Neural progenitor cell (in vitro differentiated cells): ENCODE results near the gene BLOC1S1. TPM values are rescaled to one million over a fixed set of nuclear protein-coding genes. Genes with fewer than 3 reads are reported as not detected.
A peak's percentile ranks its signal among the peaks of the same experiment; 100 is the strongest.

Source experiments
- DNase-seq: peaks from one replicate; pipeline ENCODE4 v3.0.0-alpha.2; 2016; ENCODE audit warnings: low spot score
- H2AFZ ChIP-seq: fragments of 200-600 bp; sonication (generic); replicated peaks from 2 replicates; pipeline ENCODE4 v1.6.1; 2016; ENCODE audit warnings: antibody characterized with exemption
- H3F3A ChIP-seq: fragments of 200-600 bp; sonication (generic); 2 replicates; pipeline ENCODE4 v1.6.1; 2016; ENCODE audit warnings: antibody characterized with exemption, low read depth
- H3K27ac ChIP-seq: fragments of 200-600 bp; sonication (generic); 2 replicates; pipeline ENCODE4 v1.5.1; 2016; ENCODE audit warnings: mild to moderate bottlenecking
- H3K27me3 ChIP-seq: fragments of 200-600 bp; sonication (generic); 2 replicates; pipeline ENCODE4 v1.6.1; 2016; ENCODE audit warnings: mild to moderate bottlenecking, moderate library complexity
- H3K36me3 ChIP-seq: fragments of 200-600 bp; sonication (generic); 2 replicates; pipeline ENCODE4 v1.5.1; 2016
- H3K4me1 ChIP-seq: fragments of 200-600 bp; sonication (generic); 2 replicates; pipeline ENCODE4 v1.6.1; 2016; ENCODE audit warnings: mixed run types
- H3K4me2 ChIP-seq: fragments of 200-600 bp; sonication (generic); 2 replicates; pipeline ENCODE4 v1.6.1; 2016
- H3K4me3 ChIP-seq: fragments of 200-600 bp; sonication (generic); 2 replicates; pipeline ENCODE4 v1.5.1; 2016
- H3K79me2 ChIP-seq: fragments of 200-600 bp; sonication (generic); 2 replicates; pipeline ENCODE4 v1.6.1; 2016; ENCODE audit warnings: low read depth
- H3K9ac ChIP-seq: fragments of 200-600 bp; sonication (generic); 2 replicates; pipeline ENCODE4 v1.6.1; 2016
- H3K9me3 ChIP-seq: fragments of 200-600 bp; sonication (generic); 2 replicates; pipeline ENCODE4 v1.5.1; 2016; ENCODE audit warnings: low read depth
- H4K20me1 ChIP-seq: fragments of 200-600 bp; sonication (generic); 2 replicates; pipeline ENCODE4 v1.6.1; 2016; ENCODE audit warnings: low read depth
- H3K27ac Mint-ChIP-seq: 3 replicates; pipeline ENCODE4 v1.8.0; 2021; ENCODE audit warnings: mixed read lengths
- H3K27me3 Mint-ChIP-seq: 2 replicates; pipeline ENCODE4 v1.8.0; 2022; ENCODE audit warnings: low read depth, mild to moderate bottlenecking, inconsistent platforms, moderate library complexity, mixed read lengths; ENCODE audit not compliant: insufficient read depth
- H3K36me3 Mint-ChIP-seq: 3 replicates; pipeline ENCODE4 v1.8.0; 2021; ENCODE audit warnings: mixed read lengths
- H3K4me1 Mint-ChIP-seq: 3 replicates; pipeline ENCODE4 v1.8.0; 2021; ENCODE audit warnings: mixed read lengths
- H3K4me3 Mint-ChIP-seq: 3 replicates; pipeline ENCODE4 v1.8.0; 2021; ENCODE audit warnings: mild to moderate bottlenecking, moderate library complexity, mixed read lengths
- H3K9me3 Mint-ChIP-seq: 3 replicates; pipeline ENCODE4 v1.8.0; 2020; ENCODE audit warnings: mixed read lengths
- CTCF ChIP-seq: fragments of 200-600 bp; sonication (generic); IDR thresholded peaks from 2 replicates; pipeline ENCODE4 v1.5.1; 2017; ENCODE audit warnings: antibody characterized with exemption, mild to moderate bottlenecking
- EZH2 ChIP-seq: fragments of 200-600 bp; sonication (generic); IDR thresholded peaks from 2 replicates; pipeline ENCODE4 v1.6.1; 2017; ENCODE audit warnings: antibody characterized with exemption, mild to moderate bottlenecking, moderate library complexity
- EZH2phosphoT487 ChIP-seq: fragments of 200-600 bp; sonication (generic); IDR thresholded peaks from 2 replicates; pipeline ENCODE4 v1.6.1; 2017; ENCODE audit warnings: antibody characterized with exemption
- total RNA-seq: library from RNA; depleted of rRNA; stranded (reverse); fragments of >200 nt; gene quantifications from 2 replicates; pipeline ENCODE4 v1.2.3, GENCODE V29; 2015; ENCODE audit warnings: low replicate concordance

Gene BLOC1S1
- total RNA-seq, 1 donor from 2014 or later: 48.1 TPM

DNA sequence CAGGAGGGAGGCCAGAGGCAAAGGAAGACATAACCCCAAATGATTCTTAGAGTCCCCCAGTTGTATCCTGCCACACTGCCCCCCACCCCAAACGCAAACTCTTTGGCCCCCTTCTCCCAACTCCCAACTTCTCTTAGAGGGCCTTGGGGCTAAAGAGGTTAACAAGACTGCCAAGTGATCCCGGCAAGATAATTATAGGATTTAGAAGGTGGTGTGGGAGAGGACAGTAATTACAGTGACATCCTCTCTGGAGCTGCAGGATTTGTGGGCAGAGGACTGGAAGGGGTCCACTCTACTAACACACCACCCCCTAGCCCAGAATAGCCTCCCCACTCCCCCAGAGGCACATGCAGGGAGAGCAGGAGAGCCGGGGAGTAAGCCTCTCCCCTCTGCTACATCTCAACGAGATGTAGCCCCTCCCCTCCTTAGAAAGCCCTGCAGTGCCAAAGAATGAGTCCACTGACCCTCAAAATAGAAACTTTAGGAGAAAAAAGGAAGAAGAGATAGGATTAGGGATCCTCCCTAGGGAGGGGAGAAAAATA, 21.8 kb downstream of the BLOC1S1 start:
- H3K79me2 ChIP-seq: peaks cover 7% of the 10 kb centered on the region
- H3K4me3 ChIP-seq: peak overlapping the region; percentile 67
- no peaks in the 10 kb centered on the region for H3K9me3 ChIP-seq
- no peaks in the 10 kb centered on the region for H4K20me1 ChIP-seq
- Mint-ChIP-seq H3K27me3 (peaks cover 5% of the 10 kb centered on the region), H3K4me1 (peaks cover 30% of the 10 kb centered on the region), H3K4me3 (peak overlapping the region; percentile 85), H3K27ac (peak overlapping the region; percentile 97), H3K36me3 (no peaks in the 10 kb centered on the region), H3K9me3 (no peaks in the 10 kb centered on the region)
- peak; percentile 74 for DNase-seq
- peak overlapping the region; percentile 81 for H2AFZ ChIP-seq
- no peaks in the 10 kb centered on the region for H3K36me3 ChIP-seq
- TF ChIP-seq EZH2: no peak
- TF ChIP-seq CTCF: no peak
- TF ChIP-seq EZH2phosphoT487: no peak
- H3K27ac ChIP-seq: peak overlapping the region; percentile 85
- no peak overlapping the region for H3K9ac ChIP-seq
- H3F3A ChIP-seq: peaks cover 30% of the 10 kb centered on the region
- no peaks in the 10 kb centered on the region for H3K27me3 ChIP-seq
- peak overlapping the region; percentile 94 for H3K4me2 ChIP-seq
- H3K4me1 ChIP-seq: peaks cover 16% of the 10 kb centered on the region

DNA sequence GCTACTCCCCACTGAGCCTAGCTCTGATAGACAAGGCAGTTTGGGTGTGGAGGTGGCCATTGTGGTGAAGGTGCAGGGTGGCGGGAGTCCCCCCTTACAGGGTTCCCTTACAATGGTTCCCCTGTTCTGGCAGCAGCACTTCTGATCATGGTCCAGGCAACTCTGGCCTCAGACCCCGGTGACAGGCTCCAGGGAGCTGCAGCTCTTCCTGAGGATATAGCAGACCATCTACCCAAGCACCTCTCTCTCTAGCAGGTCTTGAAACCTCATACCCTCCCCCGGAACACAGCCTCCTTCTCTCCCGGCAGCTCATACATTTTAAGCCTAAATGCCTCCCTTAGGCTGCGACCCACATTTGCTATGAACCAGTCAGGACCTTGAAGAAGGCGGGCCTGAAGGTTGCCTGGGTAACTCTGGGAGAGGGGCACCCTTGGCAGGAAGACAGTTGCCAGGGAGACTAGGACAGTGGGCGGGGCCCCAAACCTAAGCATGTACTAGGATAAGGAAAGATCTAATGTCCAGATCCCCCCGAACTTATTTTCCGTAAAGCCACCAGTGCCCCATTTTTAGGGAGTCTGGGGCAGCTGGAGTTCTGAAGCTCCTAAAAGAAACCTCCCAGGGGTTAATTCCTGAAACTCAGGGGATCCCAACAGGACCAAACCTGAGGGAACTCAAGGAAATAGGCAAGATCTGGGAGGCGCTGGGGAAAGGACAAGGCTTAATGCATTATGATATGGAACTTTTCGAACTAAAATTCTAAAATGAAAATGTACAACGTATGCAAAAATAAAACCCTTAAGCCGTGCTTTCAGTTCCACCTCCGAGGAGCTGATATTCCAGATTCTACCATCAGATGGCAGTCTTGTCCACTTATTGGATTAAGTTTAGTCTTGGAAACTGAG, 22.5 kb downstream of the BLOC1S1 start:
- peaks cover 33% of the 10 kb centered on the region for H3F3A ChIP-seq
- Mint-ChIP-seq H3K27ac (peak overlapping the region; percentile 97), H3K36me3 (no peaks in the 10 kb centered on the region), H3K4me3 (peak overlapping the region; percentile 85), H3K27me3 (peaks cover 5% of the 10 kb centered on the region), H3K9me3 (no peaks in the 10 kb centered on the region), H3K4me1 (peaks cover 31% of the 10 kb centered on the region)
- H3K9ac ChIP-seq: no peak overlapping the region
- TF ChIP-seq CTCF (peak; percentile 96), EZH2 (no peak), EZH2phosphoT487 (no peak)
- H3K9me3 ChIP-seq: no peaks in the 10 kb centered on the region
- H2AFZ ChIP-seq: peak overlapping the region; percentile 81
- H3K36me3 ChIP-seq: no peaks in the 10 kb centered on the region
- H3K27ac ChIP-seq: peak overlapping the region; percentile 85
- H3K4me2 ChIP-seq: peak overlapping the region; percentile 94
- DNase-seq: peak; percentile 95
- H3K79me2 ChIP-seq: peaks cover 8% of the 10 kb centered on the region
- peak overlapping the region; percentile 67 for H3K4me3 ChIP-seq
- no peaks in the 10 kb centered on the region for H3K27me3 ChIP-seq
- H4K20me1 ChIP-seq: no peaks in the 10 kb centered on the region
- peaks cover 16% of the 10 kb centered on the region for H3K4me1 ChIP-seq

GRCh38 chr12:55739025-55739378, 23.2 kb downstream of the BLOC1S1 start:
- peaks cover 16% of the 10 kb centered on the region for H3K4me1 ChIP-seq
- H3F3A ChIP-seq: peaks cover 37% of the 10 kb centered on the region
- peaks cover 14% of the 10 kb centered on the region for H3K79me2 ChIP-seq
- H3K27ac Mint-ChIP-seq: no peak overlapping the region
- H3K9me3 Mint-ChIP-seq: no peaks in the 10 kb centered on the region
- no peaks in the 10 kb centered on the region for H4K20me1 ChIP-seq
- peaks cover 4% of the 10 kb centered on the region for H3K27me3 Mint-ChIP-seq
- DNase-seq: no peak
- H3K36me3 ChIP-seq: no peaks in the 10 kb centered on the region
- no peaks in the 10 kb centered on the region for H3K36me3 Mint-ChIP-seq
- no peak overlapping the region for H3K9ac ChIP-seq
- peak overlapping the region; percentile 85 for H3K4me3 Mint-ChIP-seq
- H2AFZ ChIP-seq: no peak overlapping the region
- no peaks in the 10 kb centered on the region for H3K9me3 ChIP-seq
- no peaks in the 10 kb centered on the region for H3K27me3 ChIP-seq
- TF ChIP-seq CTCF (no peak), EZH2phosphoT487 (no peak), EZH2 (no peak)
- H3K4me2 ChIP-seq: peak overlapping the region; percentile 94
- H3K4me3 ChIP-seq: no peak overlapping the region
- H3K27ac ChIP-seq: no peak overlapping the region
- peaks cover 31% of the 10 kb centered on the region for H3K4me1 Mint-ChIP-seq
